ENCODE measurements around the gene SLC4A2.

Gene SLC4A2

DNA sequence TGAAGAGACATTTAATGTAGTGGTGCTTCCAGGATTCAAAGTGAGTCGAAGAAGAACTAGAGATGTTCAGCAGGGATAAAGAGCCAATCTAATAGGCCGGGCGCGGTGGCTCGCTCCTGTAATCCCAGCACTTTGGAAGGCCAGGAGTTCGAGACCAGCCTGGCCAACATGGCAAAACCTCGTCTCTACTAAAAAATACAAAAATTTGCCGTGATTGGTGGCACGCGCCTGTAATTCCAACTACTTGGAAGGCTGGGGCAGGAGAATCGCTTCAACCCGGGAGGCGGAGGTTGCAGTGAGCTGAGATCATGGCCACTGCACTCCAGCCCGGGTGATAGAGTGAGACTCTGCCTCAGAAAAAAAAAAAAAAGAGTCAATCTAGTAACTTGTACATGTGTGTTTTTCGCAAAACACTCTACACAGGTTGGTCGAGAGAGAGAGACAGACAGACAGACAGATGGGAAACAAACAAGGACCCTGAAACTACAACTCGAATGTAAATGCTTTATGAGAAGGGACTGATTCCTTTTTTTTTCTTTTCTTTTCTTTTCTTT, 30.4 kb upstream of the SLC4A2 start:
- TF ChIP-seq ZNF70 (CRISPR knock-in tag; IDR thresholded peaks at IDR 0.05): no peak
- TF ChIP-seq ESRRG (CRISPR knock-in tag; IDR thresholded peaks at IDR 0.05): no peak
- TF ChIP-seq, protein P1, sequence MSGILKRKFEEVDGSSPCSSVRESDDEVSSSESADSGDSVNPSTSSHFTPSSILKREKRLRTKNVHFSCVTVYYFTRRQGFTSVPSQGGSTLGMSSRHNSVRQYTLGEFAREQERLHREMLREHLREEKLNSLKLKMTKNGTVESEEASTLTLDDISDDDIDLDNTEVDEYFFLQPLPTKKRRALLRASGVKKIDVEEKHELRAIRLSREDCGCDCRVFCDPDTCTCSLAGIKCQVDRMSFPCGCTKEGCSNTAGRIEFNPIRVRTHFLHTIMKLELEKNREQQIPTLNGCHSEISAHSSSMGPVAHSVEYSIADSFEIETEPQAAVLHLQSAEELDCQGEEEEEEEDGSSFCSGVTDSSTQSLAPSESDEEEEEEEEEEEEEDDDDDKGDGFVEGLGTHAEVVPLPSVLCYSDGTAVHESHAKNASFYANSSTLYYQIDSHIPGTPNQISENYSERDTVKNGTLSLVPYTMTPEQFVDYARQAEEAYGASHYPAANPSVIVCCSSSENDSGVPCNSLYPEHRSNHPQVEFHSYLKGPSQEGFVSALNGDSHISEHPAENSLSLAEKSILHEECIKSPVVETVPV (CRISPR knock-in tag; IDR thresholded peaks at IDR 0.05): no peak
- TF ChIP-seq, protein P2, sequence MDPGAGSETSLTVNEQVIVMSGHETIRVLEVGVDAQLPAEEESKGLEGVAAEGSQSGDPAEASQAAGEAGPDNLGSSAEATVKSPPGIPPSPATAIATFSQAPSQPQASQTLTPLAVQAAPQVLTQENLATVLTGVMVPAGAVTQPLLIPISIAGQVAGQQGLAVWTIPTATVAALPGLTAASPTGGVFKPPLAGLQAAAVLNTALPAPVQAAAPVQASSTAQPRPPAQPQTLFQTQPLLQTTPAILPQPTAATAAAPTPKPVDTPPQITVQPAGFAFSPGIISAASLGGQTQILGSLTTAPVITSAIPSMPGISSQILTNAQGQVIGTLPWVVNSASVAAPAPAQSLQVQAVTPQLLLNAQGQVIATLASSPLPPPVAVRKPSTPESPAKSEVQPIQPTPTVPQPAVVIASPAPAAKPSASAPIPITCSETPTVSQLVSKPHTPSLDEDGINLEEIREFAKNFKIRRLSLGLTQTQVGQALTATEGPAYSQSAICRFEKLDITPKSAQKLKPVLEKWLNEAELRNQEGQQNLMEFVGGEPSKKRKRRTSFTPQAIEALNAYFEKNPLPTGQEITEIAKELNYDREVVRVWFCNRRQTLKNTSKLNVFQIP (CRISPR knock-in tag; IDR thresholded peaks at IDR 0.05; ENCODE audit: borderline replicate concordance, low read depth): no peak
- no peak for TF ChIP-seq TOX (CRISPR knock-in tag; IDR thresholded peaks at IDR 0.05; ENCODE audit: borderline replicate concordance)
- no peak for TF ChIP-seq CSDC2 (CRISPR knock-in tag; IDR thresholded peaks at IDR 0.05)
- TF ChIP-seq ZC3H10 (CRISPR knock-in tag; IDR thresholded peaks at IDR 0.05): no peak
- TF ChIP-seq, protein P3, sequence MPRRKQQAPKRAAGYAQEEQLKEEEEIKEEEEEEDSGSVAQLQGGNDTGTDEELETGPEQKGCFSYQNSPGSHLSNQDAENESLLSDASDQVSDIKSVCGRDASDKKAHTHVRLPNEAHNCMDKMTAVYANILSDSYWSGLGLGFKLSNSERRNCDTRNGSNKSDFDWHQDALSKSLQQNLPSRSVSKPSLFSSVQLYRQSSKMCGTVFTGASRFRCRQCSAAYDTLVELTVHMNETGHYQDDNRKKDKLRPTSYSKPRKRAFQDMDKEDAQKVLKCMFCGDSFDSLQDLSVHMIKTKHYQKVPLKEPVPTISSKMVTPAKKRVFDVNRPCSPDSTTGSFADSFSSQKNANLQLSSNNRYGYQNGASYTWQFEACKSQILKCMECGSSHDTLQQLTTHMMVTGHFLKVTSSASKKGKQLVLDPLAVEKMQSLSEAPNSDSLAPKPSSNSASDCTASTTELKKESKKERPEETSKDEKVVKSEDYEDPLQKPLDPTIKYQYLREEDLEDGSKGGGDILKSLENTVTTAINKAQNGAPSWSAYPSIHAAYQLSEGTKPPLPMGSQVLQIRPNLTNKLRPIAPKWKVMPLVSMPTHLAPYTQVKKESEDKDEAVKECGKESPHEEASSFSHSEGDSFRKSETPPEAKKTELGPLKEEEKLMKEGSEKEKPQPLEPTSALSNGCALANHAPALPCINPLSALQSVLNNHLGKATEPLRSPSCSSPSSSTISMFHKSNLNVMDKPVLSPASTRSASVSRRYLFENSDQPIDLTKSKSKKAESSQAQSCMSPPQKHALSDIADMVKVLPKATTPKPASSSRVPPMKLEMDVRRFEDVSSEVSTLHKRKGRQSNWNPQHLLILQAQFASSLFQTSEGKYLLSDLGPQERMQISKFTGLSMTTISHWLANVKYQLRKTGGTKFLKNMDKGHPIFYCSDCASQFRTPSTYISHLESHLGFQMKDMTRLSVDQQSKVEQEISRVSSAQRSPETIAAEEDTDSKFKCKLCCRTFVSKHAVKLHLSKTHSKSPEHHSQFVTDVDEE (CRISPR knock-in tag; IDR thresholded peaks at IDR 0.05): no peak
- TF ChIP-seq, protein P4, sequence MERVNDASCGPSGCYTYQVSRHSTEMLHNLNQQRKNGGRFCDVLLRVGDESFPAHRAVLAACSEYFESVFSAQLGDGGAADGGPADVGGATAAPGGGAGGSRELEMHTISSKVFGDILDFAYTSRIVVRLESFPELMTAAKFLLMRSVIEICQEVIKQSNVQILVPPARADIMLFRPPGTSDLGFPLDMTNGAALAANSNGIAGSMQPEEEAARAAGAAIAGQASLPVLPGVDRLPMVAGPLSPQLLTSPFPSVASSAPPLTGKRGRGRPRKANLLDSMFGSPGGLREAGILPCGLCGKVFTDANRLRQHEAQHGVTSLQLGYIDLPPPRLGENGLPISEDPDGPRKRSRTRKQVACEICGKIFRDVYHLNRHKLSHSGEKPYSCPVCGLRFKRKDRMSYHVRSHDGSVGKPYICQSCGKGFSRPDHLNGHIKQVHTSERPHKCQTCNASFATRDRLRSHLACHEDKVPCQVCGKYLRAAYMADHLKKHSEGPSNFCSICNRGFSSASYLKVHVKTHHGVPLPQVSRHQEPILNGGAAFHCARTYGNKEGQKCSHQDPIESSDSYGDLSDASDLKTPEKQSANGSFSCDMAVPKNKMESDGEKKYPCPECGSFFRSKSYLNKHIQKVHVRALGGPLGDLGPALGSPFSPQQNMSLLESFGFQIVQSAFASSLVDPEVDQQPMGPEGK (CRISPR knock-in tag; IDR thresholded peaks at IDR 0.05; ENCODE audit: borderline replicate concordance): no peak
- no peak for TF ChIP-seq ZNF565 (CRISPR knock-in tag; conservative IDR thresholded peaks at IDR 0.05; ENCODE audit: low read depth)
- no peak for TF ChIP-seq ARNTL (CRISPR knock-in tag; IDR thresholded peaks at IDR 0.05; ENCODE audit: borderline replicate concordance, low read depth)
- TF ChIP-seq OSR1 (CRISPR knock-in tag; IDR thresholded peaks at IDR 0.05): no peak
- TF ChIP-seq BACH2 (CRISPR knock-in tag; IDR thresholded peaks at IDR 0.05; ENCODE audit: borderline replicate concordance): no peak
- TF ChIP-seq ZFP30 (CRISPR knock-in tag; IDR thresholded peaks at IDR 0.05): no peak
- ATAC-seq: no peak

DNA sequence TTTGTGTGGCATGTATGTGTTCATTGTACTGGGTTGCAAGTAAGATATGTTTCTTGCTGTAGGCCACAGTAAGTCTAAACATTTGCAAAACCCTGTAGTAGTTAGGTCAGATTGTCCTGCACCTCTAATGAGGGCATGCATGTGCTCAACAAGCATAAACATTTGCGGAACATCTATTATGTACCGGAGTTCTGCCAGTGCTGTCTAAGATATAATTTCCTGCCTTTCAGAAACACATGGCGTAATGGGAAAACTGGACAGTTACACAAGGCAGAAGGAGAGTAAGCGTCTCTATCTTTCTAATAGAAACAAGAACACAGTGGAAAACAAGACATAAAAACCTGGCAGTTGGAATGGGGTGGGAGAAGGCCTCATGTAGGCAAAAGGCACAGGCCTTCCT, 28.4 kb upstream of the SLC4A2 start:
- no peak for ATAC-seq

DNA sequence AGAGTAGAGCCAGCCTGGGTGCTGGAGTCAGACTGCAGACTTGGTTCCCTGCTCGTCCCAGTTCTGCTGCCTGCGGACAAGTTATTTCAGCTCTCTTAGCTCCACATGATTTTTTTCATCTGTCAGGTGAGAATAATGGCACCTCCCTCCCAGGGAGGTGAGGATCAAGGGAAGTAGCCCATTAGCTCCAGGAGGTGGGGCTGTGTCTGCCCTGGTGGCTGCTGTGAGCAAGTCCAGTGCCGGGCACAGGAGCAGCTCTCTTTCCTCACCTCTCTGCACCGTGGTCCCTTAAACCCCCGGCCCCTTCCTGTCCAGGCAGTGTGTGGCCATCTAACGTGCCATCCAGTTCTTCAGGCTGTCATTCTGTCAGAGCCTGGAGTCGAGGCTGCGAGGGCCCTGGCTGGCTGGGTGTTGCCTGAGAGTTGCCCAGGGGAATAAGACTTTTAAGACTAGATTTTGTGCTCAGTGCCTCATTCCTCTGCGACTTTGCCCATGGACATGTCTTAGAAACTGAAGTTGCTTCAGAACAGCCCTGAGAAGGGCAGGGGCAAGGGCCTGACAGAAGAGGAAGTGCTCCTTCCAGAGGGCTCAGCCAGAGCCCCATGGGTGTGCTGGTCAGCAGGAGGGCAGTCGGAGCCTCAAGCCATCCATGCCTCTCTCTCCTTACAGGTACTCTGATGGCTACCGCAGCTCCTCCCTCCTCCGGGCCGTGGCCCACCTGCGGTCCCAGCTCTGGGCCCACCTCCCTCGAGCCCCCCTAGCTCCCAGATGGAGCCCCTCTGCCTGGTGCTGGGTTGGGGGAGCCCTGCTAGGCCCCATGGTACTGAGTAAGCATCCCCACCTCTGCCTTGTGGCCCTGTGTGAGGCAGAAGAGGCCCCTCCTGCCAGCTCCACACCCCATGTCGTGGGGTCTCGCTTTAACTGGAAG, 26.2 kb upstream of the SLC4A2 start:
- TF ChIP-seq, protein P1 (CRISPR knock-in tag; IDR thresholded peaks at IDR 0.05): no peak
- no peak for TF ChIP-seq ISL1 (CRISPR knock-in tag; IDR thresholded peaks at IDR 0.05)
- no peak for TF ChIP-seq TCF4 (CRISPR knock-in tag; IDR thresholded peaks at IDR 0.05; ENCODE audit: borderline replicate concordance)
- no peak for TF ChIP-seq ZNF565 (CRISPR knock-in tag; conservative IDR thresholded peaks at IDR 0.05; ENCODE audit: low read depth)
- TF ChIP-seq TOX (CRISPR knock-in tag; IDR thresholded peaks at IDR 0.05; ENCODE audit: borderline replicate concordance): no peak
- no peak for TF ChIP-seq CSDC2 (CRISPR knock-in tag; IDR thresholded peaks at IDR 0.05)
- no peak for TF ChIP-seq GLIS3 (CRISPR knock-in tag; IDR thresholded peaks at IDR 0.05)
- TF ChIP-seq BACH2 (CRISPR knock-in tag; IDR thresholded peaks at IDR 0.05; ENCODE audit: borderline replicate concordance): no peak
- ATAC-seq: no peak

More for the DNA sequence above, 28.4 kb upstream of the SLC4A2 start:
- TF ChIP-seq SNAI2 (CRISPR knock-in tag; IDR thresholded peaks at IDR 0.05): no peak
- TF ChIP-seq OSR1 (CRISPR knock-in tag; IDR thresholded peaks at IDR 0.05): no peak
